ENCODE data around the gene ELK3. TPM values are rescaled to one million over a fixed set of nuclear protein-coding genes. Genes with fewer than 3 reads are reported as not detected.

ELK3 gene
- total RNA-seq, 1 donor from 2014 or later, result 3.7 TPM

Other genes starting within 250 kb of the ELK3 start
- not detected for gene HAL, start 198.0 kb upstream of the ELK3 start, total RNA-seq (ENCODE audit: unreplicated experiment)
- 27.6 TPM for gene LTA4H, start 158.8 kb upstream of the ELK3 start, total RNA-seq (ENCODE audit: unreplicated experiment)
- 46.7 TPM for gene CDK17, start 206.1 kb downstream of the ELK3 start, total RNA-seq (ENCODE audit: unreplicated experiment)

Data from glutamatergic neuron (in vitro differentiated cells).